ENCODE results near the gene ANKRD37. TPM values are rescaled to one million over a fixed set of nuclear protein-coding genes. Genes with fewer than 3 reads are reported as not detected.

The ANKRD37 gene
- total RNA-seq (10 to 100 TPM in 6 of 7 donors, 1 to 10 TPM in 1; 9.8 to 72.8 (median 20.1) TPM), polyA plus RNA-seq (10 to 100 TPM in 1 of 2 donors, 1 to 10 TPM in 1; 6.3 to 16.2 TPM)
- long read RNA-seq, donor 1, transcript ANKRD37-205 (2 exons, 668 nt), result minor isoform, 5 of 32 reads
- long read RNA-seq, donor 1, transcript ANKRD37-201 (5 exons, 1,141 nt), result major isoform, 13 of 32 reads
- long read RNA-seq, donor 1, partial matches to known transcripts, result 0 of 32 reads
- long read RNA-seq, donor 1, other reads (novel, unspliced or antisense), result 14 of 32 reads
- long read RNA-seq, donor 2, transcript ANKRD37-201 (5 exons, 1,141 nt), result major isoform, 9 of 206 reads
- long read RNA-seq, donor 2, partial matches to known transcripts, result 160 of 206 reads
- long read RNA-seq, donor 2, other reads (novel, unspliced or antisense), result 37 of 206 reads
- long read RNA-seq, donor 3, transcript ANKRD37-201 (5 exons, 1,141 nt), result major isoform, 6 of 11 reads
- long read RNA-seq, donor 3, partial matches to known transcripts, result 3 of 11 reads
- long read RNA-seq, donor 3, other reads (novel, unspliced or antisense), result 2 of 11 reads

- Histone ChIP-seq H3K27me3 (no peaks in the 10 kb centered on the region), H3K4me1 (ENCODE audit: insufficient read depth) (peaks cover 3% of the 10 kb centered on the region), H3K36me3 (no peaks in the 10 kb centered on the region), H3K4me3 (peak within 1 kb of the TSS; percentile 91), H3K27ac (peak within 1 kb of the TSS; percentile 98 to 99), H3K9me3 (no peaks in the 10 kb centered on the region)
- peak in 1 of 5 donors; percentile 54 for DNase-seq
- intact Hi-C loops (cut with DNase I), result loop anchor here (5.0 to 10.0 kb wide), 3 partner anchors 182 to 195 kb away; partner anchors contain the start of genes CFAP97 (in 3 of the 4) and SNX25 (in 2 of the 4)
- TF ChIP-seq CTCF (IDR thresholded peaks at IDR 0.05) (no peak), EP300 (IDR thresholded peaks at IDR 0.05) (no peak), POLR2A (IDR thresholded peaks at IDR 0.05) (no peak)
- WGBS, 3 donors, result 3 to 5% (median 3%) methylated on average over 38 of the region's 38 CpGs
Measured at GRCh38 chr4:185396724-185397385, at the start of gene ANKRD37. Gene ANKRD37 (plus strand): TSS chr4:185396841. CDS start chr4:185396924, 83 bp downstream.

GRCh38 chr4:185346975-185347601 is 49.6 kb upstream of the ANKRD37 start:
- Histone ChIP-seq H3K9me3 (no peaks in the 10 kb centered on the region), H3K27ac (no peak overlapping the region), H3K4me3 (no peak overlapping the region), H3K27me3 (no peaks in the 10 kb centered on the region), H3K4me1 (ENCODE audit: insufficient read depth) (peaks cover 6% of the 10 kb centered on the region), H3K36me3 (no peaks in the 10 kb centered on the region)
- DNase-seq, result no peak
- TF ChIP-seq EP300 (IDR thresholded peaks at IDR 0.05) (no peak), CTCF (IDR thresholded peaks at IDR 0.05) (no peak), POLR2A (IDR thresholded peaks at IDR 0.05) (no peak)
- WGBS, 3 donors, result 88 to 91% (median 88%) methylated on average over 14 of the region's 14 CpGs
- intact Hi-C loops (cut with DNase I), result no loop called here

GRCh38 chr4:185351691-185352090 is 45.0 kb upstream of the ANKRD37 start:
- DNase-seq, result no peak
- Histone ChIP-seq H3K36me3 (no peaks in the 10 kb centered on the region), H3K27ac (no peak overlapping the region), H3K4me3 (no peak overlapping the region), H3K9me3 (no peaks in the 10 kb centered on the region), H3K27me3 (no peaks in the 10 kb centered on the region), H3K4me1 (ENCODE audit: insufficient read depth) (no peaks in the 10 kb centered on the region)
- TF ChIP-seq POLR2A (IDR thresholded peaks at IDR 0.05) (no peak), EP300 (IDR thresholded peaks at IDR 0.05) (no peak), CTCF (IDR thresholded peaks at IDR 0.05) (no peak)
- WGBS, 3 donors, result 81 to 83% (median 82%) methylated on average over 13 of the region's 13 CpGs
- intact Hi-C loops (cut with DNase I), result no loop called here

GRCh38 chr4:185352202-185352601 is 44.4 kb upstream of the ANKRD37 start:
- no peak for DNase-seq
- intact Hi-C loops (cut with DNase I), result no loop called here
- WGBS, 3 donors, result 90 to 91% (median 90%) methylated on average over 7 of the region's 7 CpGs

More at GRCh38 chr4:185352202-185352601, 44.4 kb upstream of the ANKRD37 start:
- no peaks in the 10 kb centered on the region for H3K36me3 ChIP-seq
- H3K9me3 ChIP-seq, result no peaks in the 10 kb centered on the region
- TF ChIP-seq EP300 (IDR thresholded peaks at IDR 0.05), result no peak
- no peaks in the 10 kb centered on the region for H3K27me3 ChIP-seq
- H3K27ac ChIP-seq, result no peak overlapping the region
- H3K4me1 ChIP-seq (ENCODE audit: insufficient read depth), result no peaks in the 10 kb centered on the region
- H3K4me3 ChIP-seq, result no peak overlapping the region

All from ovary (tissue), 10 donors.